IMR-90 (cell line): ENCODE measurements around the gene SPACDR. TPM values are rescaled to one million over a fixed set of nuclear protein-coding genes. Genes with fewer than 3 reads are reported as not detected.
A peak's percentile ranks its signal among the peaks of the same experiment; 100 is the strongest.

Experiments
- ATAC-seq: fragments of 200-7000 bp; cut with Tn5 transposase; 2 replicates; pipeline ENCODE4 v1.9.1; 2020; ENCODE audit warnings: low read depth, mild to moderate bottlenecking, moderate library complexity
- BruUV-seq: library from RNA; stranded (reverse); fragments of 400-500 nt; replicated peaks from 2 replicates; lab custom pipeline; 2021; lab: Mats Ljungman, UMichigan
- CTCF ChIA-PET: fragments of 300-600 bp; formaldehyde crosslinking; extraction: SDS; loops from one replicate; lab custom pipeline; 2021; ENCODE audit warnings: antibody characterized with exemption; lab: Yijun Ruan, JAX
- POLR2A ChIA-PET: fragments of 300-600 bp; sonication (Branson Sonifier 250); formaldehyde crosslinking; loops from one replicate; lab custom pipeline; 2022; ENCODE audit warnings: antibody characterized with exemption; ENCODE audit not compliant: unreplicated experiment; lab: Charles Lee
- DNase-seq: peaks from one replicate; pipeline ENCODE4 v3.0.0; 2013
- H2AFZ ChIP-seq: replicated peaks from 2 replicates; pipeline ENCODE3; 2013; ENCODE audit warnings: low read length, mild to moderate bottlenecking; ENCODE audit not compliant: poor library complexity
- H2AK5ac ChIP-seq: 2 replicates; pipeline ENCODE4 v1.6.1; 2013; ENCODE audit warnings: low read depth, low read length, inconsistent platforms
- H2AK9ac ChIP-seq: replicated peaks from 2 replicates; pipeline ENCODE3; 2013; ENCODE audit warnings: mild to moderate bottlenecking, low read depth, low read length, moderate library complexity; ENCODE audit not compliant: poor library complexity
- H2BK120ac ChIP-seq: 2 replicates; pipeline ENCODE4 v1.6.1; 2013; ENCODE audit warnings: low read depth, low read length, inconsistent platforms
- H2BK15ac ChIP-seq: 3 replicates; pipeline ENCODE4 v1.6.1; 2013; ENCODE audit warnings: low read depth, low read length, inconsistent platforms
- H2BK20ac ChIP-seq: 2 replicates; pipeline ENCODE4 v1.6.1; 2013; ENCODE audit warnings: low read depth, mild to moderate bottlenecking, inconsistent platforms, low read length, moderate library complexity
- H2BK5ac ChIP-seq: 2 replicates; pipeline ENCODE4 v1.6.1; 2013; ENCODE audit warnings: mild to moderate bottlenecking, low read depth, low read length, inconsistent platforms; ENCODE audit not compliant: poor library complexity, severe bottlenecking
- H3K14ac ChIP-seq: replicated peaks from 2 replicates; pipeline ENCODE4 v1.6.1; 2013; ENCODE audit warnings: low read depth, low read length, inconsistent platforms
- H3K18ac ChIP-seq: 2 replicates; pipeline ENCODE4 v1.6.1; 2013; ENCODE audit warnings: low read depth, low read length, control low read depth
- H3K23ac ChIP-seq: 2 replicates; pipeline ENCODE4 v1.6.1; 2013; ENCODE audit warnings: low read depth, low read length, inconsistent platforms
- H3K27ac ChIP-seq: 2 replicates; pipeline ENCODE4 v1.5.1; 2013; ENCODE audit warnings: mild to moderate bottlenecking, control low read depth, low read length; ENCODE audit not compliant: insufficient read depth
- H3K27me3 ChIP-seq: 2 replicates; pipeline ENCODE4 v1.6.1; 2013; ENCODE audit warnings: low read length; ENCODE audit not compliant: control insufficient read depth, insufficient read depth
- H3K36me3 ChIP-seq: 2 replicates; pipeline ENCODE4 v1.6.1; 2013; ENCODE audit warnings: low read length, mixed read lengths; ENCODE audit not compliant: control insufficient read depth, insufficient read depth
- H3K4ac ChIP-seq: 2 replicates; pipeline ENCODE4 v1.6.1; 2013; ENCODE audit warnings: low read depth, low read length, inconsistent platforms
- H3K4me1 ChIP-seq: 2 replicates; pipeline ENCODE4 v1.6.1; 2013; ENCODE audit warnings: low read length, mixed read lengths; ENCODE audit not compliant: control insufficient read depth, insufficient read depth
- H3K4me2 ChIP-seq: 2 replicates; pipeline ENCODE4 v1.6.1; 2013; ENCODE audit warnings: low read depth, mild to moderate bottlenecking, control low read depth, low read length, moderate library complexity
- H3K4me3 ChIP-seq: 2 replicates; pipeline ENCODE4 v1.5.1; 2013; ENCODE audit warnings: low read depth, mild to moderate bottlenecking, control low read depth, low read length, moderate library complexity; ENCODE audit not compliant: insufficient read depth
- H3K56ac ChIP-seq: 2 replicates; pipeline ENCODE4 v1.6.1; 2013; ENCODE audit warnings: low read length, inconsistent platforms; ENCODE audit not compliant: insufficient read depth; ENCODE audit errors: extremely low read depth
- H3K79me1 ChIP-seq, 2 experiments: 2 replicates each; pipeline ENCODE4 v1.6.1; 2013; ENCODE audit warnings: low read length in 2 of 2, inconsistent platforms in 1 of 2, low read depth in 1 of 2
- H3K9ac ChIP-seq: 2 replicates; pipeline ENCODE4 v1.6.1; 2013; ENCODE audit warnings: low read depth, low read length, control low read depth
- H3K9me1 ChIP-seq: 2 replicates; pipeline ENCODE4 v1.6.1; 2013; ENCODE audit warnings: low read length, inconsistent platforms; ENCODE audit not compliant: insufficient read depth
- H3K9me3 ChIP-seq: 2 replicates; pipeline ENCODE4 v1.6.1; 2013; ENCODE audit warnings: low read length; ENCODE audit not compliant: control insufficient read depth, insufficient read depth
- H4K20me1 ChIP-seq: 2 replicates; pipeline ENCODE4 v1.6.1; 2013; ENCODE audit warnings: low read length, inconsistent platforms; ENCODE audit not compliant: insufficient read depth
- H4K5ac ChIP-seq: 2 replicates; pipeline ENCODE4 v1.6.1; 2013; ENCODE audit warnings: mild to moderate bottlenecking, low read depth, low read length, control low read depth
- H4K8ac ChIP-seq, 2 experiments: 2 replicates each; pipeline ENCODE4 v1.6.1; 2013; ENCODE audit warnings: low read depth in 2 of 2, low read length in 2 of 2, control low read depth in 1 of 2, inconsistent platforms in 1 of 2
- H4K91ac ChIP-seq: 2 replicates; pipeline ENCODE4 v1.6.1; 2013; ENCODE audit warnings: low read depth, low read length, inconsistent platforms; ENCODE audit not compliant: insufficient read depth
- CEBPB ChIP-seq: IDR thresholded peaks from 2 replicates; pipeline ENCODE4 v1.6.1; 2012; ENCODE audit warnings: low read depth, low read length, improper control_type of control experiment
- FOS ChIP-seq: fragments of 150-350 bp; IDR thresholded peaks from 2 replicates; pipeline ENCODE4 v1.6.1; 2016; ENCODE audit warnings: low read depth, low read length
- MAFK ChIP-seq: IDR thresholded peaks from 2 replicates; pipeline ENCODE4 v1.6.1; 2012; ENCODE audit warnings: low read depth, low read length, improper control_type of control experiment
- MAZ ChIP-seq: IDR thresholded peaks from 2 replicates; pipeline ENCODE4 v1.6.1; 2012; ENCODE audit warnings: low read depth, mild to moderate bottlenecking, low read length, improper control_type of control experiment, moderate library complexity, borderline replicate concordance
- MXI1 ChIP-seq: IDR thresholded peaks from 2 replicates; pipeline ENCODE4 v1.6.1; 2012; ENCODE audit warnings: low read depth, mild to moderate bottlenecking, low read length, moderate library complexity, borderline replicate concordance
- POLR2A ChIP-seq: IDR thresholded peaks from 2 replicates; pipeline ENCODE4 v1.6.1; 2012; ENCODE audit warnings: mild to moderate bottlenecking, low read depth, low read length
- RAD21 ChIP-seq: IDR thresholded peaks from 2 replicates; pipeline ENCODE4 v1.6.1; 2012; ENCODE audit warnings: low read length, improper control_type of control experiment
- RCOR1 ChIP-seq: IDR thresholded peaks from 2 replicates; pipeline ENCODE4 v1.6.1; 2012; ENCODE audit warnings: mild to moderate bottlenecking, low read length, improper control_type of control experiment; ENCODE audit not compliant: insufficient replicate concordance
- WGBS, 2 experiments: methylation state at CpG; one replicate each; pipeline versions ENCODE4 v1.1.5 to v1.1.7; 2013; ENCODE audit warnings: missing lambda C conversion rate in 2 of 2; ENCODE audit not compliant: insufficient read length in 1 of 2; ENCODE audit errors: extremely low coverage in 2 of 2; 5-methylcytosine and 5-hydroxymethylcytosine counted together
- dilution Hi-C: fragments of 300-500 bp; cut with HindIII; formaldehyde crosslinking; loops from one replicate; pipeline ENCODE4 v1.14.3; 2018; ENCODE audit warnings: low sequenced_read_pairs; ENCODE audit not compliant: unreplicated experiment
- in situ Hi-C: fragments of 300-500 bp; cut with MboI; formaldehyde crosslinking; loops from 3 replicates; pipeline ENCODE4 v1.14.3; 2019; ENCODE audit warnings: low sequenced_read_pairs, inconsistent platforms, mixed read lengths
- intact Hi-C: fragments of 100-400 bp; cut with micrococcal nuclease; formaldehyde crosslinking; loops from 2 replicates; pipeline ENCODE4 v1.10.0; 2022
- polyA plus RNA-seq, 3 experiments: library from polyadenylated mRNA; depleted of rRNA; stranded (reverse); fragments of >200 nt; gene quantifications; 2 replicates each; pipeline ENCODE4 v1.2.3, GENCODE V29; 2012; ENCODE audit warnings: low replicate concordance in 1 of 3
- total RNA-seq: library from RNA; depleted of rRNA; stranded (reverse); fragments of >200 nt; gene quantifications from 2 replicates; pipeline ENCODE4 v1.2.3, GENCODE V29; 2012
- TF ChIP-seq, protein P1 (sequence below): conservative IDR thresholded peaks from 2 replicates; pipeline ENCODE4 v1.5.1; 2012; ENCODE audit warnings: mild to moderate bottlenecking, low read depth, low read length, improper control_type of control experiment
- TF ChIP-seq, protein P2 (sequence below): fragments of 150-350 bp; IDR thresholded peaks from 2 replicates; pipeline ENCODE4 v1.6.1; 2016; ENCODE audit warnings: low read depth, mild to moderate bottlenecking, low read length, moderate library complexity, borderline replicate concordance

Gene SPACDR
- total and polyA plus RNA-seq, 2 of the 4 experiments (the other 2 are of a cell fraction): 0.54 to 2.1 TPM

DNA sequence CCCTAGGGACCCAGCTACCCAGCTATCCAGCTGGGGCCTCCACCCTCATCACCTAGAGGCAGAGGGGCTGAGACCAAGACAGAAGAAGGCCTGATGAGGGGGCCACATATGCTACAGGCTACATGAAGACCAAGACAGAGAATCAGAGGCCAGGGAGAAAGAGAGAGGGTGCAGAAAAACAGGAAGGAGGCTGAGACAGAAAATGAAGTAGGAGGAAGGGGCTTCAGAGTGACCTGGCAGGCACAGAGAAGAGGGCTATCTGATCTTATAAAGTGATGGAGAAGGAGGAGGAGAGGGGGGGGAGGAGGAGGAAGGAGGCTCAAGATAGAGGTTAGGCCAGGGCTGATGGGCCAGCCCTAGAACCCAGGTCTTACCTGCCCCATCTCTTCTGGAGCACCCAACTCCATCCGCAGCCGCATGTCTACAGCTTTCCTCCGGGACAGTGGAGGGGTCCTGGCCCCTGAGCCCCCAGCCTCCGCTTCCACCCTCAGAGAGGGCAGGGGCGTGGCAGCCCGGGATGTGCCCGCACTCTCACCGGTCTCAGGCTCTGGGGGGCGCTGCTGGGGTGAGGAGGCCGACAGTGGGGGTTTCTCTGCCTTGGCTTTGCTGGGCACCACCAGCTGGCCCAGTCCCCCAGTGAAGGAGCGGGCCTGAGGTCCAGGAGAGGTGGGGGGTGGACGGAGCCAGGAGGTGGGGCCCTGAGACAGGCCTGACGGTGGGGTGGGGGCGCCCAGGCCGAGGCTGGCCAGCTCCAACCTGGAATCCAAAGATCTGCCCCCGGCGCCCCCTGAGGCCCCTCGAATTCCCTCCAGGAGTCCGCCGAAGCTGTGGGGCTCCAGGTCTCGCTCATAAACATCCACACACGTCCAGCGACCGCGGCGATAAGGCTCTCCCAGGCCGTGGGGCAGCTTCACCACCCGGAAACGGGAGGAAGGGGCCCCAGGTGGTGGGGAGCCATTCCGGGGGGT, 13.1 kb upstream of the SPACDR start (continued):
- peak; percentile 25; the same call in 1 of the 2 replicates for TF ChIP-seq RAD21

DNA sequence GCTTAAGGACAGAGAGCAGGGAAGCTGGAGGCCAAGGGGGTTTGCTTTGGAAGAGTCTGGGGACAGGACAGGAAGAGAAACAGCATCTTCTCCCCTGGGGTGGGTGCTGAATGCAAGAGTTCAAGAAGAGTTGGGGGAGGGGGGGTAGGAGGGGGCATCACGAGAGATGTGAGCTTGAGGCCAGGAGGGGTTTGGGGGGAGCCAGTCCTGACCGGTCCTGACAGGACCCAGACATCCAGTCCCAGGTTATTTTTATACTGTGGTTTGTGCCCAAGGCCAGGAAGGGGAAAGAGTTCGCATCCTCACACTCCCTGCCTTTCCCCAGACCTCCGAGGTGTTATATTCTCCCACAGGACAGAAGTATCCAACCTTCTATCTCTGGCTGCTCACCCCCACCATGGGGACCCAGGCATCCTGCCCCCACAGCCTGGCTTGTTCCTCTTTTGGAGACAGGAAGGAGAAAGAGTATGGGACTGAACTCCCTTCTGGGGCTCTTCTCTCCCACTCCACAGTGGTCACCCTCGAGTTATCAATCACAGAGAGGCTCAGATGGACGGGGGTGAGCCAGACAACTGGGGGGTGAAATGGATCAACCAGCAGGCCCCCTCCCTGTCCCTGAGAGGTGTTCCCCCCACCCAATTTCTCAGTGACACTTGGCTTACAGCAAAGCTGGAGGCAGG, 12.2 kb upstream of the SPACDR start:
- peak overlapping the region; percentile 47 for H2AFZ ChIP-seq
- no peak overlapping the region for H2BK20ac ChIP-seq
- no peak overlapping the region for H2BK120ac ChIP-seq
- peak overlapping the region; percentile 91 for H3K4me3 ChIP-seq
- no peak overlapping the region for H2BK5ac ChIP-seq
- WGBS, 2 experiments: no CpG with 5 or more reads among the region's 6 CpGs
- H3K36me3 ChIP-seq: peaks cover 31% of the 10 kb centered on the region; the same call in 1 of the 2 replicates
- no peak overlapping the region for H2BK15ac ChIP-seq
- no peaks in the 10 kb centered on the region for H3K9me3 ChIP-seq
- no peaks in the 10 kb centered on the region for H3K27me3 ChIP-seq
- ChIA-PET POLR2A (no interaction called here), CTCF (interaction anchor here (0.7 kb wide), 1 partner anchor 83 kb away, joined by 4 read pairs; no protein-coding TSS in a partner anchor)
- ATAC-seq (no peak), DNase-seq (no peak)
- H3K4me1 ChIP-seq: peaks cover 16% of the 10 kb centered on the region
- H2AK5ac ChIP-seq: peak overlapping the region; percentile 64
- peak overlapping the region; percentile 93 for H3K4me2 ChIP-seq
- H3K79me1 ChIP-seq: peaks cover 25 to 57% of the 10 kb centered on the region in 2 experiments; a peak in 3 of 4 replicates
- peak overlapping the region; percentile 75; the same call in 1 of the 2 replicates for H3K23ac ChIP-seq
- peak overlapping the region; percentile 92 for H3K9ac ChIP-seq
- H4K5ac ChIP-seq: no peak overlapping the region
- no peak overlapping the region for H3K4ac ChIP-seq
- 0 out of 2 replicates have a peak overlapping the region, but pooled peaks have one; percentile 24 for H3K27ac ChIP-seq
- in situ Hi-C loops (loop anchor here (10.0 kb wide), 1 partner anchor 199 kb away; the partner anchor contains the start of gene GNB2), intact Hi-C loops (loop anchor here (5.0 kb wide), 1 partner anchor 71 kb away; no protein-coding TSS in a partner anchor), dilution Hi-C loops (no loop called here)
- no TSS peak for BruUV-seq
- no peak overlapping the region for H3K56ac ChIP-seq
- peaks cover 33% of the 10 kb centered on the region for H4K20me1 ChIP-seq
- H3K18ac ChIP-seq: no peak overlapping the region
- H3K9me1 ChIP-seq: no peaks in the 10 kb centered on the region
- no peak overlapping the region; the same call in 1 of the 2 replicates for H3K14ac ChIP-seq
- 0 out of 4 replicates have a peak overlapping the region, but pooled peaks of 1 of the 2 experiments have one; percentile 13 for H4K8ac ChIP-seq
- H4K91ac ChIP-seq: no peak overlapping the region
- peak overlapping the region; percentile 77 for H2AK9ac ChIP-seq
- TF ChIP-seq MXI1 (no peak), POLR2A (no peak), MAFK (no peak), FOS (no peak), MAZ (no peak), RAD21 (no peak), CEBPB (no peak), RCOR1 (no peak)
- TF ChIP-seq, protein P1, sequence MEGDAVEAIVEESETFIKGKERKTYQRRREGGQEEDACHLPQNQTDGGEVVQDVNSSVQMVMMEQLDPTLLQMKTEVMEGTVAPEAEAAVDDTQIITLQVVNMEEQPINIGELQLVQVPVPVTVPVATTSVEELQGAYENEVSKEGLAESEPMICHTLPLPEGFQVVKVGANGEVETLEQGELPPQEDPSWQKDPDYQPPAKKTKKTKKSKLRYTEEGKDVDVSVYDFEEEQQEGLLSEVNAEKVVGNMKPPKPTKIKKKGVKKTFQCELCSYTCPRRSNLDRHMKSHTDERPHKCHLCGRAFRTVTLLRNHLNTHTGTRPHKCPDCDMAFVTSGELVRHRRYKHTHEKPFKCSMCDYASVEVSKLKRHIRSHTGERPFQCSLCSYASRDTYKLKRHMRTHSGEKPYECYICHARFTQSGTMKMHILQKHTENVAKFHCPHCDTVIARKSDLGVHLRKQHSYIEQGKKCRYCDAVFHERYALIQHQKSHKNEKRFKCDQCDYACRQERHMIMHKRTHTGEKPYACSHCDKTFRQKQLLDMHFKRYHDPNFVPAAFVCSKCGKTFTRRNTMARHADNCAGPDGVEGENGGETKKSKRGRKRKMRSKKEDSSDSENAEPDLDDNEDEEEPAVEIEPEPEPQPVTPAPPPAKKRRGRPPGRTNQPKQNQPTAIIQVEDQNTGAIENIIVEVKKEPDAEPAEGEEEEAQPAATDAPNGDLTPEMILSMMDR: no peak
- TF ChIP-seq, protein P2, sequence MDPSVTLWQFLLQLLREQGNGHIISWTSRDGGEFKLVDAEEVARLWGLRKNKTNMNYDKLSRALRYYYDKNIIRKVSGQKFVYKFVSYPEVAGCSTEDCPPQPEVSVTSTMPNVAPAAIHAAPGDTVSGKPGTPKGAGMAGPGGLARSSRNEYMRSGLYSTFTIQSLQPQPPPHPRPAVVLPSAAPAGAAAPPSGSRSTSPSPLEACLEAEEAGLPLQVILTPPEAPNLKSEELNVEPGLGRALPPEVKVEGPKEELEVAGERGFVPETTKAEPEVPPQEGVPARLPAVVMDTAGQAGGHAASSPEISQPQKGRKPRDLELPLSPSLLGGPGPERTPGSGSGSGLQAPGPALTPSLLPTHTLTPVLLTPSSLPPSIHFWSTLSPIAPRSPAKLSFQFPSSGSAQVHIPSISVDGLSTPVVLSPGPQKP: no peak
